Measurements from ENCODE around the gene CACNA1H.
"Not testable (repeated sequence)": the region's sequence is repeated elsewhere in the genome, so short reads cannot be mapped to it uniquely, and the experiment has no call there.

CACNA1H gene

GRCh38 chr16:1230471-1231212 is 77.7 kb downstream of the CACNA1H start:
- DNase-seq = not testable (repeated sequence)

- DNase-seq = not testable (repeated sequence)
Observed at GRCh38 chr16:1231301-1231700, 78.4 kb downstream of the CACNA1H start.

GRCh38 chr16:1232049-1232748 is 79.3 kb downstream of the CACNA1H start:
- DNase-seq = not testable (repeated sequence)

GRCh38 chr16:1236659-1237058 is 83.8 kb downstream of the CACNA1H start:
- DNase-seq = not testable (repeated sequence)

GRCh38 chr16:1237990-1238389 is 85.1 kb downstream of the CACNA1H start:
- DNase-seq = no peak

- DNase-seq = not testable (repeated sequence)
Observed at GRCh38 chr16:1238909-1239308, 86.0 kb downstream of the CACNA1H start.

- DNase-seq = not testable (repeated sequence)
Observed at GRCh38 chr16:1239575-1239974, 86.7 kb downstream of the CACNA1H start.

- DNase-seq = not testable (repeated sequence)
Observed at GRCh38 chr16:1240436-1240835, 87.5 kb downstream of the CACNA1H start, which contains the start of gene TPSAB1. TSS of gene TPSAB1 (plus strand) at chr16:1240705. CDS start at chr16:1240939, 234 bp downstream.

- not testable (repeated sequence) for DNase-seq
Observed at GRCh38 chr16:1241081-1241480, 88.2 kb downstream of the CACNA1H start.

- DNase-seq = not testable (repeated sequence)
Observed at GRCh38 chr16:1243363-1243762, 90.5 kb downstream of the CACNA1H start.

GRCh38 chr16:1243907-1244850 is 91.3 kb downstream of the CACNA1H start:
- not testable (repeated sequence) for DNase-seq

- DNase-seq = no peak
Observed at GRCh38 chr16:1244881-1245280, 92.0 kb downstream of the CACNA1H start.

- DNase-seq = no peak
Observed at GRCh38 chr16:1245452-1246020, 92.6 kb downstream of the CACNA1H start.

GRCh38 chr16:1247903-1248537 is 95.1 kb downstream of the CACNA1H start:
- not testable (repeated sequence) for DNase-seq

- DNase-seq = not testable (repeated sequence)
Observed at GRCh38 chr16:1249031-1249755, 96.3 kb downstream of the CACNA1H start.

- not testable (repeated sequence) for DNase-seq
Observed at GRCh38 chr16:1253701-1254364, 100.9 kb downstream of the CACNA1H start.

- not testable (repeated sequence) for DNase-seq
Observed at GRCh38 chr16:1254821-1255220, 101.9 kb downstream of the CACNA1H start.

- not testable (repeated sequence) for DNase-seq
Observed at GRCh38 chr16:1255276-1256122, 102.6 kb downstream of the CACNA1H start, which contains the start of gene TPSD1. TSS of gene TPSD1 (plus strand) at chr16:1256069. CDS start at chr16:1256281, 212 bp downstream.

- not testable (repeated sequence) for DNase-seq
Observed at GRCh38 chr16:1256296-1256873, 103.5 kb downstream of the CACNA1H start.

Measured in activated CD4-positive, alpha-beta T cell treated with anti-CD3 and anti-CD28 coated beads for 48 hours (primary cell).